K562 (cell line): Measurements from ENCODE around the gene CTBP2. TPM values are rescaled to one million over a fixed set of nuclear protein-coding genes. Genes with fewer than 3 reads are reported as not detected.

Source experiments
- ATAC-seq: fragments of 200-7000 bp; cut with Tn5 transposase; 3 replicates; pipeline ENCODE4 v1.9.1; 2020; ENCODE audit warnings: moderate library complexity
- BruUV-seq: library from RNA; stranded (reverse); fragments of 400-500 nt; replicated peaks from 2 replicates; lab custom pipeline; 2021; lab: Mats Ljungman, UMichigan
- CTCF ChIA-PET: fragments of 300-600 bp; formaldehyde crosslinking; extraction: SDS; loops from one replicate; lab custom pipeline; 2021; ENCODE audit warnings: low intra/inter-chr PET ratio; lab: Yijun Ruan, JAX
- POLR2A ChIA-PET: fragments of 300-600, 350-650 bp; sonication (Branson Sonifier 250); formaldehyde crosslinking; extraction: SDS; loops from one replicate; lab custom pipeline; 2021; ENCODE audit warnings: antibody characterized with exemption, inconsistent platforms; lab: Yijun Ruan, JAX
- DNase-seq, 4 experiments: peaks; one replicate each; pipeline versions ENCODE4 v3.0.0 to v3.0.0-alpha.2; 2011 to 2018; ENCODE audit warnings: low spot score in 3 of 4, mixed read lengths in 3 of 4; ENCODE audit errors: extremely low read depth in 1 of 4
- FAIRE-seq: peaks from 2 replicates; lab custom pipeline; 2011; peaks lifted over from hg19 to GRCh38; lab: Jason Lieb, UNC
- H2AFZ ChIP-seq: 2 replicates; pipeline ENCODE4 v1.6.0; 2011; ENCODE audit warnings: low read depth, low read length, control low read depth, inconsistent platforms
- H3K27ac ChIP-seq: fragments of 200-600 bp; 3 replicates; pipeline ENCODE4 v1.8.0; 2011; ENCODE audit warnings: low read depth, mild to moderate bottlenecking, control low read depth, inconsistent platforms, low read length, moderate library complexity, mixed read lengths; ENCODE audit errors: extremely low read depth
- H3K27me3 ChIP-seq, 2 experiments: fragments of 300-600 bp in 1 of 2; 2 replicates in 1 of 2; 3 replicates in 1 of 2; pipeline versions ENCODE4 v1.6.0 to v1.8.0; 2011; ENCODE audit warnings: inconsistent platforms in 2 of 2, low read length in 2 of 2, mild to moderate bottlenecking in 1 of 2, mixed read lengths in 1 of 2, moderate library complexity in 1 of 2; ENCODE audit not compliant: control insufficient read depth in 2 of 2, insufficient read depth in 2 of 2
- H3K36me3 ChIP-seq: fragments of 300-600 bp; 3 replicates; pipeline ENCODE4 v1.8.0; 2011; ENCODE audit warnings: mild to moderate bottlenecking, low read length, inconsistent platforms; ENCODE audit not compliant: control insufficient read depth, insufficient read depth
- H3K4me1 ChIP-seq, 2 experiments: fragments of 200-600 bp in 1 of 2; replicated peaks in 1 of 2; 2 replicates in 1 of 2; 3 replicates in 1 of 2; pipeline versions ENCODE4 v1.5.1 to v1.8.0; 2011; ENCODE audit warnings: inconsistent platforms in 2 of 2, low read length in 2 of 2, mild to moderate bottlenecking in 1 of 2, mixed read lengths in 1 of 2, moderate library complexity in 1 of 2; ENCODE audit not compliant: control insufficient read depth in 2 of 2, insufficient read depth in 2 of 2
- H3K4me2 ChIP-seq: 2 replicates; pipeline ENCODE4 v1.6.1; 2011; ENCODE audit warnings: low read length, control low read depth, inconsistent platforms, mixed read lengths; ENCODE audit not compliant: insufficient read depth
- H3K4me3 ChIP-seq: fragments of 200-600 bp; sonication (generic), shearing (Covaris generic); 2 replicates; pipeline ENCODE4 v1.5.1; 2016; ENCODE audit warnings: control low read depth, inconsistent platforms
- H3K79me2 ChIP-seq: fragments of 200-600 bp; 3 replicates; pipeline ENCODE4 v1.8.0; 2011; ENCODE audit warnings: low read length, inconsistent platforms; ENCODE audit not compliant: control insufficient read depth, insufficient read depth
- H3K9ac ChIP-seq, 2 experiments: 2 replicates each; pipeline versions ENCODE4 v1.6.0 to v1.6.1; 2011; ENCODE audit warnings: low read depth in 2 of 2, low read length in 2 of 2, control low read depth in 1 of 2, inconsistent platforms in 1 of 2, mild to moderate bottlenecking in 1 of 2, mixed read lengths in 1 of 2; ENCODE audit not compliant: insufficient read depth in 1 of 2
- H3K9me1 ChIP-seq: one replicate; pipeline ENCODE4 v1.6.0; 2011; ENCODE audit warnings: inconsistent platforms, mild to moderate bottlenecking, low read length, moderate library complexity; ENCODE audit not compliant: control insufficient read depth, insufficient read depth
- H3K9me3 ChIP-seq: replicated peaks from 2 replicates; pipeline ENCODE4 v1.5.1; 2011; ENCODE audit warnings: low read depth, low read length, inconsistent platforms; ENCODE audit not compliant: control insufficient read depth, insufficient read depth
- H4K20me1 ChIP-seq: replicated peaks from 2 replicates; pipeline ENCODE4 v1.6.1; 2011; ENCODE audit warnings: low read length, inconsistent platforms, mixed read lengths; ENCODE audit not compliant: control insufficient read depth, insufficient read depth
- ARNT ChIP-seq, 2 experiments: fragments of 450-650 bp; IDR thresholded peaks; 2 replicates each; pipeline ENCODE4 v1.6.1; 2016; ENCODE audit warnings: mild to moderate bottlenecking in 1 of 2
- FOS ChIP-seq: IDR thresholded peaks from 3 replicates; pipeline ENCODE4 v1.6.1; 2011; ENCODE audit not compliant: insufficient read length; ENCODE audit errors: extremely low read depth
- MAZ ChIP-seq, 2 experiments: fragments of 450-650 bp in 1 of 2; sonication (generic) in 1 of 2; formaldehyde crosslinking; IDR thresholded peaks in 1 of 2; conservative IDR thresholded peaks in 1 of 2; 2 replicates each; pipeline versions ENCODE4 v1.4.0 to v1.5.0; 2020; ENCODE audit warnings: mild to moderate bottlenecking in 1 of 2, missing genetic modification reagents in 1 of 2
- MCM5 ChIP-seq: fragments of 450-650 bp; IDR thresholded peaks from 2 replicates; pipeline ENCODE4 v1.6.1; 2016; ENCODE audit warnings: low read depth
- NFYB ChIP-seq: IDR thresholded peaks from 2 replicates; pipeline ENCODE4 v1.6.1; 2011; ENCODE audit warnings: mild to moderate bottlenecking, moderate library complexity; ENCODE audit not compliant: insufficient read length; ENCODE audit errors: extremely low read depth
- PTBP1 ChIP-seq: fragments of 200-400 bp; formaldehyde crosslinking; IDR thresholded peaks from 2 replicates; pipeline ENCODE4 v1.6.1; 2017; ENCODE audit warnings: low read depth, low read length
- RBM14 ChIP-seq: fragments of 200-400 bp; formaldehyde crosslinking; IDR thresholded peaks from 2 replicates; pipeline ENCODE4 v1.6.1; 2018; ENCODE audit warnings: low read depth, mild to moderate bottlenecking, low read length, moderate library complexity, borderline replicate concordance; ENCODE audit not compliant: insufficient read depth
- XRCC4 ChIP-seq: IDR thresholded peaks from one replicate; pipeline ENCODE4 v1.6.1; 2011; ENCODE audit not compliant: insufficient read depth, insufficient read length; ENCODE audit errors: extremely low read depth
- ZKSCAN8 ChIP-seq: fragments of 200-800 bp; sonication (Bioruptor generic); IDR thresholded peaks from 2 replicates; pipeline ENCODE4 v1.6.1; 2016; ENCODE audit warnings: missing genetic modification characterization, missing compliant biosample characterization
- ZNF146 ChIP-seq: IDR thresholded peaks from one replicate; pipeline ENCODE4 v1.6.1; 2018; ENCODE audit warnings: missing compliant biosample characterization; ENCODE audit not compliant: unreplicated experiment
- ZNF57 ChIP-seq: fragments of 450-650 bp; formaldehyde crosslinking; IDR thresholded peaks from 2 replicates; pipeline ENCODE4 v1.4.0; 2020; ENCODE audit warnings: mild to moderate bottlenecking, moderate library complexity
- ZNF668 ChIP-seq: fragments of 250-450 bp; sonication (Bioruptor Pico); IDR thresholded peaks from 2 replicates; pipeline ENCODE4 v1.8.0; 2022; ENCODE audit warnings: mild to moderate bottlenecking, inconsistent platforms
- WGBS: fragments of 100-300 bp; shearing (Covaris generic); methylation state at CpG from one replicate; pipeline ENCODE4 v1.1.6; 2016; ENCODE audit warnings: low coverage, mixed read lengths; ENCODE audit not compliant: insufficient coverage; ENCODE audit errors: missing lambda C conversion rate; 5-methylcytosine and 5-hydroxymethylcytosine counted together
- in situ Hi-C: fragments of 300-500 bp; cut with MboI; formaldehyde crosslinking; loops from 4 replicates; pipeline ENCODE4 v1.15.0; 2018; ENCODE audit warnings: inconsistent platforms, mixed read lengths
- intact Hi-C: fragments of 100-400 bp; cut with micrococcal nuclease; formaldehyde crosslinking; loops from 2 replicates; pipeline ENCODE4 v1.14.2; 2022
- polyA plus RNA-seq, 8 experiments: library from polyadenylated mRNA; depleted of rRNA in 4 of 8; stranded (reverse) in 5 of 8; unstranded in 3 of 8; fragments of >200 nt; fragmentation: Nextera tagmentation in 2 of 8; fragmentation: Illumina TruSeq in 1 of 8; extraction: Ambion mirVana in 2 of 8; extraction: Trizol in 1 of 8; gene quantifications; 2 replicates each; pipeline versions ENCODE4 v1.2.1 to v1.2.3, GENCODE V29; 2011 to 2014; ENCODE audit warnings: inconsistent platforms in 1 of 8, missing spikeins in 1 of 8
- total RNA-seq, 7 experiments: library from RNA; depleted of rRNA in 6 of 7; stranded (reverse); fragments of >200 nt in 6 of 7; fragmentation: Illumina TruSeq in 2 of 7; extraction: Trizol in 2 of 7; gene quantifications; 2 replicates each; pipeline versions ENCODE4 v1.2.1 to v1.2.3, GENCODE V29; 2011 to 2021; ENCODE audit warnings: low replicate concordance in 1 of 7
- TF ChIP-seq, protein P1 (sequence below): fragments of 450-650 bp; formaldehyde crosslinking; conservative IDR thresholded peaks from 2 replicates; pipeline ENCODE4 v1.4.0; 2022; ENCODE audit warnings: mild to moderate bottlenecking, missing genetic modification characterization
- TF ChIP-seq, protein P2 (sequence below): sonication (generic); formaldehyde crosslinking; IDR thresholded peaks from 2 replicates; pipeline ENCODE4 v1.8.0; 2022; ENCODE audit warnings: missing genetic modification reagents, mild to moderate bottlenecking, borderline replicate concordance

Gene CTBP2
- total and polyA plus RNA-seq, 9 of the 15 experiments (the other 6 are each of a cell fraction or from before 2014, with no cell fraction given) = 1.3 to 8.8 (median 5.1) TPM

DNA sequence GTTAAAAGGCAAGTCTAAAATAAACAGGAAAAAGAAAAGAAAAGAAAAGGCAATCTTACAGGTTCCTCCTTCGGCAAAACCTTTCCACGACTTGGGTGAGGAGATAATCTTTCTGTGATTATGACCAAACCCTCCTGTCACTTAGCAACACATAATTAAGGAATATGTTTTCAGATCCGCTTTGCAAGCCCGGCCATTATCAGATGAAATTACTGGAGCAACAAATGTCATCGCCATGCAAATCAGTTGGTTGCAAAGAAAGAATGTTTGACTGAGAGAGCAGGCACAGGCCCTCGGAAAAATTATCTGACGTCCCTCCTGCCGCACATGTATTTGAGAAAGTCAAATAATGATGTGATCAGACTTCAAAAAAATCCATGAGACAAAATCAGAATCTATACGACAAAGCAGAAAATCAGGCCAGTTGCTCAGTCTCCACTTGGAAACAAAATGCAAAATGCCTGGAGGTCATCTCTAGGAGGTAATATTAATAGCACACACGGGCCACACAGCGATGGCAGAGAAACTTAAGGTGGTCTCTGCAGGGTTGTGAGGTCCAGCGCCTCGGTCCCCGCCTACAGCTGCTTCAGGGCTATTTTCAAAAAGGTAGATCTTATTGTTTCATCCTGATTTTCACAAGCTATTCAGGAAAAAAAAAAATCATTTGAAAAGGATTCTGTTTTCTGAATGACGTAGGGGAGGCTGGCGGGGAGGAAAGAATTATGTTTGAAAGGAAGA is 135.7 kb downstream of the CTBP2 start:
- POLR2A ChIA-PET = no interaction called here
- Histone ChIP-seq H3K79me2 (no peaks in the 10 kb centered on the region), H3K36me3 (no peaks in the 10 kb centered on the region), H3K27me3 (no peaks in the 10 kb centered on the region), H2AFZ (no peak overlapping the region), H3K9me1 (no peaks in the 10 kb centered on the region), H3K4me2 (no peak overlapping the region), H3K4me3 (no peak overlapping the region), H3K27ac (no peak overlapping the region), H3K4me1 (no peaks in the 10 kb centered on the region), H4K20me1 (no peaks in the 10 kb centered on the region), H3K9me3 (no peaks in the 10 kb centered on the region), H3K9ac (no peak overlapping the region)
- CTCF ChIA-PET = no interaction called here
- ATAC-seq (no peak), DNase-seq (no peak), FAIRE-seq (no peak)
- in situ Hi-C loops = loop anchor here (25.0 kb wide), 1 partner anchor 762 kb away; no protein-coding TSS in a partner anchor
- WGBS = no CpG with 5 or more reads among the region's 16 CpGs
- intact Hi-C loops = no loop called here
- BruUV-seq = no TSS peak
- TF ChIP-seq RBM14 (no peak), MAZ (CRISPR knock-in tag; conservative IDR thresholded peaks at IDR 0.05 in 1 of 2, IDR thresholded peaks at IDR 0.05 in 1 of 2) (no peak), ZKSCAN8 (CRISPR knock-in tag) (no peak), NFYB (no peak), MCM5 (no peak), PTBP1 (no peak), XRCC4 (no peak), ARNT (IDR thresholded peaks at IDR 0.05) (no peak), ZNF57 (no peak), ZNF668 (CRISPR knock-in tag) (no peak), FOS (no peak), ZNF146 (CRISPR knock-in tag) (no peak)
- TF ChIP-seq, protein P1, sequence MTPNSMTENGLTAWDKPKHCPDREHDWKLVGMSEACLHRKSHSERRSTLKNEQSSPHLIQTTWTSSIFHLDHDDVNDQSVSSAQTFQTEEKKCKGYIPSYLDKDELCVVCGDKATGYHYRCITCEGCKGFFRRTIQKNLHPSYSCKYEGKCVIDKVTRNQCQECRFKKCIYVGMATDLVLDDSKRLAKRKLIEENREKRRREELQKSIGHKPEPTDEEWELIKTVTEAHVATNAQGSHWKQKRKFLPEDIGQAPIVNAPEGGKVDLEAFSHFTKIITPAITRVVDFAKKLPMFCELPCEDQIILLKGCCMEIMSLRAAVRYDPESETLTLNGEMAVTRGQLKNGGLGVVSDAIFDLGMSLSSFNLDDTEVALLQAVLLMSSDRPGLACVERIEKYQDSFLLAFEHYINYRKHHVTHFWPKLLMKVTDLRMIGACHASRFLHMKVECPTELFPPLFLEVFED (CRISPR knock-in tag) = no peak
- TF ChIP-seq, protein P2, sequence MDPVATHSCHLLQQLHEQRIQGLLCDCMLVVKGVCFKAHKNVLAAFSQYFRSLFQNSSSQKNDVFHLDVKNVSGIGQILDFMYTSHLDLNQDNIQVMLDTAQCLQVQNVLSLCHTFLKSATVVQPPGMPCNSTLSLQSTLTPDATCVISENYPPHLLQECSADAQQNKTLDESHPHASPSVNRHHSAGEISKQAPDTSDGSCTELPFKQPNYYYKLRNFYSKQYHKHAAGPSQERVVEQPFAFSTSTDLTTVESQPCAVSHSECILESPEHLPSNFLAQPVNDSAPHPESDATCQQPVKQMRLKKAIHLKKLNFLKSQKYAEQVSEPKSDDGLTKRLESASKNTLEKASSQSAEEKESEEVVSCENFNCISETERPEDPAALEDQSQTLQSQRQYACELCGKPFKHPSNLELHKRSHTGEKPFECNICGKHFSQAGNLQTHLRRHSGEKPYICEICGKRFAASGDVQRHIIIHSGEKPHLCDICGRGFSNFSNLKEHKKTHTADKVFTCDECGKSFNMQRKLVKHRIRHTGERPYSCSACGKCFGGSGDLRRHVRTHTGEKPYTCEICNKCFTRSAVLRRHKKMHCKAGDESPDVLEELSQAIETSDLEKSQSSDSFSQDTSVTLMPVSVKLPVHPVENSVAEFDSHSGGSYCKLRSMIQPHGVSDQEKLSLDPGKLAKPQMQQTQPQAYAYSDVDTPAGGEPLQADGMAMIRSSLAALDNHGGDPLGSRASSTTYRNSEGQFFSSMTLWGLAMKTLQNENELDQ (CRISPR knock-in tag) = no peak
